Measurements from ENCODE around the gene MPRIP. TPM values are rescaled to one million over a fixed set of nuclear protein-coding genes. Genes with fewer than 3 reads are reported as not detected.
A peak's percentile ranks its signal among the peaks of the same experiment; 100 is the strongest.

MPRIP gene
- total RNA-seq, 4 donors from 2014 or later: 65.7 to 168 (median 147) TPM

DNA sequence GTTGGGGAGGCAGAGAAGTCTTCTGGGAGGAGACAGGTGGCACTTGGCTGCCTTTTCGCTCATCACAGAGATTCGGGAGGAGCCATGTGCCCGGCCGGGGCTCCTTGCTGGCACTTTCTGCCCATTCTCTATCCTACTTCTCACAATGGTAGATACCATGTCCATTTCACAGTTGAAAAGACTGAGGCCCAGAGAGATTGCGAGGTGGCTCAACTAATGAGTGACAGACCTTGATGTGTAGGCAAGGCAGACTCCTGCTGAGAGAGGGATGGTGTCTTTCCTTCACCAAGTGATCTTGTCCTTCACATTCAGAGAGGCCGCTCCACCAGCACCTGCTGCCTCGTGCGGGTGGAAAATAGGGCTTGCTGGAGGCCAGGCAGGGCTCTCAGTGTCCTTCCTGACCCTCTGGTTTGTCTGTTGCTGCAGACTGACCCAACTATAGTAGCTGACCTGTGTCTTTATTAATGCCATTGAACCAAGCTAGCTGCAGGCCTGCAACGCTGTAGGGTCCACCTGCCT is 42.1 kb downstream of the MPRIP start:
- H3K27ac ChIP-seq: no peak overlapping the region
- peaks cover 0 to 78% (median 6%) of the 10 kb centered on the region in 3 donors for H3K36me3 ChIP-seq
- no peaks in the 10 kb centered on the region for H3K9me3 ChIP-seq
- no peaks in the 10 kb centered on the region for H3K27me3 ChIP-seq
- intact Hi-C loops (cut with DNase I): no loop called here
- peaks cover 6 to 59% (median 21%) of the 10 kb centered on the region in 3 donors for H3K4me1 ChIP-seq
- no peak for DNase-seq
- WGBS, 2 donors: 96 to 100% methylated on average over 6 to 7 of the region's 9 CpGs
- TF ChIP-seq, protein P1, sequence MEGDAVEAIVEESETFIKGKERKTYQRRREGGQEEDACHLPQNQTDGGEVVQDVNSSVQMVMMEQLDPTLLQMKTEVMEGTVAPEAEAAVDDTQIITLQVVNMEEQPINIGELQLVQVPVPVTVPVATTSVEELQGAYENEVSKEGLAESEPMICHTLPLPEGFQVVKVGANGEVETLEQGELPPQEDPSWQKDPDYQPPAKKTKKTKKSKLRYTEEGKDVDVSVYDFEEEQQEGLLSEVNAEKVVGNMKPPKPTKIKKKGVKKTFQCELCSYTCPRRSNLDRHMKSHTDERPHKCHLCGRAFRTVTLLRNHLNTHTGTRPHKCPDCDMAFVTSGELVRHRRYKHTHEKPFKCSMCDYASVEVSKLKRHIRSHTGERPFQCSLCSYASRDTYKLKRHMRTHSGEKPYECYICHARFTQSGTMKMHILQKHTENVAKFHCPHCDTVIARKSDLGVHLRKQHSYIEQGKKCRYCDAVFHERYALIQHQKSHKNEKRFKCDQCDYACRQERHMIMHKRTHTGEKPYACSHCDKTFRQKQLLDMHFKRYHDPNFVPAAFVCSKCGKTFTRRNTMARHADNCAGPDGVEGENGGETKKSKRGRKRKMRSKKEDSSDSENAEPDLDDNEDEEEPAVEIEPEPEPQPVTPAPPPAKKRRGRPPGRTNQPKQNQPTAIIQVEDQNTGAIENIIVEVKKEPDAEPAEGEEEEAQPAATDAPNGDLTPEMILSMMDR (IDR thresholded peaks at IDR 0.05): no peak
- TF ChIP-seq POLR2A (IDR thresholded peaks at IDR 0.05): no peak
- no peak overlapping the region for H3K4me3 ChIP-seq

DNA sequence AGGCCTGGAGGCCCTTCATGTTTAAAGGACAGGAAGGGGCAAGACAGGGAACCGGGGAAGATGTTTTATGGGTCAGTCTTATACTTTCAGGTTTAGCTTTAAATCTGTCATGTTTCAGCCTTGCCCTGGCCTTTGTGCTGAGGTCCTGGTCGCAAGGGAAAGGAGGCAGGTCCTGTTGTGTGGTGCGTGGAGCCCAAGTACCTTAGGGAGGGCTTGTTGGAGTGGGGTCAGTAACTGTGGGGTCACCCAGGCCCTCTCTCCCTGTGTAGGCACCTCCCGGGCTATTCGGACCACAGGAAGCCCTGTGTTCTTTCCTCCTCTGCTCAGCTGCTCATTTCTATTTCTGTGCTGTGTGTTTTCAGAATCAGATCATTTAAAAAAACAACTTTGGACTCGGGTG is 42.7 kb downstream of the MPRIP start:
- Histone ChIP-seq H3K9me3 (no peaks in the 10 kb centered on the region), H3K27me3 (no peaks in the 10 kb centered on the region), H3K4me1 (peaks cover 3 to 59% (median 15%) of the 10 kb centered on the region in 3 donors), H3K4me3 (no peak overlapping the region), H3K27ac (no peak overlapping the region), H3K36me3 (peaks cover 0 to 78% (median 6%) of the 10 kb centered on the region in 3 donors)
- no peak for DNase-seq
- TF ChIP-seq, protein P1 (IDR thresholded peaks at IDR 0.05): no peak
- TF ChIP-seq POLR2A (IDR thresholded peaks at IDR 0.05): no peak
- intact Hi-C loops (cut with DNase I): no loop called here
- whole genome bisulfite sequencing, 2 donors: 74 to 76% methylated on average over 5 of the region's 6 CpGs

DNA sequence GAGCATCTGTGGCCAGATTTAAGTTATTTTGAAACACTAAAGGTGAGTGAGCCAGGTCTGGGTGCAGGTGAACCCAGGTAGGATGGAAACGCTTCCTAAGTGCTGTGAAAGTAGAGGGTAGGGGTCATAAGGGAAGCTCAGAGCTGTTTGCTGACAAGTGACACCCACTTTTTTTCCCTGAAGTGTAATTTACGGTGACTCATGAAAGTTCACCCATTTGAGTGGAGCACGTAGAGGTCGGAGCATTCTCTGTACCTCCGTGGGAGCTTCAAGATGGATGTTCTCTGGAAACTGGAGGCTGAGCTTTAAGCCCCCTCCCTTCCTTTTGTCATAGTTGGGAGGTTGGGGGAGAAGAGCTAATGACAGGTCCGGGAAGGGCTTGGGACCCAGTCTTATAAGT is 44.3 kb downstream of the MPRIP start:
- TF ChIP-seq, protein P1 (IDR thresholded peaks at IDR 0.05): no peak
- no peak for TF ChIP-seq POLR2A (IDR thresholded peaks at IDR 0.05)
- Histone ChIP-seq H3K27ac (no peak overlapping the region), H3K4me1 (peaks cover 14 to 59% (median 14%) of the 10 kb centered on the region in 3 donors)

DNA sequence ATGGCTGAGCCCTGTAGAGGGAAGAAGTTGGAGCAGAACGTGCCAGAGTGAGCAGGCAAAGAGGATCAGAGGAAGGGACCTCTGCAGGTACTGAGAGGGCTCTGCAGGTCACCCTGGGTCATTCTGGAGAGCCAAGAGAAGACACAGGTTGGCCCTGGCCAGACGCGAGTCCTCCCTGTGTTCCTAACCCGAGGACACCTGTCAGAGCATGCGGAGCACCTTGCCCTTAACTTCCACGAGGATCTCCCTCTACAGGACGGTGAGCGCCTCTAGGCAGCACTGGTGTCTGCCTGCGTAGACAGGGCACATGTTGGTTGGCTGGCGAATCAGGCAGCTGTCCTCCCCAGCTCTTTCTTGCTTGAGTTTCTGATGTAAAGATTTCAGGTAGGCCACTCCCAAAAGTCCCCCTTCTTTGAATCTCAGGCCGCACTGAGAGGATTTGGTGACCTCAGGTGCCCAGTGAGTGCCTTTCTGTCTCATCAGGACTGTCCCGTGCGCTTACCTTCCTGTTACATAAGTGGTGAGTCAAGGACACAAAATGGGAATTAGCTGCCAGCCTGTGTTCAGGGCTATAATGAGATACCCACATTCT is 45.3 kb downstream of the MPRIP start:
- Histone ChIP-seq H3K4me3 (no peak overlapping the region), H3K27ac (peak overlapping the region in 2 of 4 donors; percentile 16 to 30), H3K9me3 (no peaks in the 10 kb centered on the region), H3K36me3 (peaks cover 0 to 81% (median 6%) of the 10 kb centered on the region in 3 donors), H3K27me3 (no peaks in the 10 kb centered on the region), H3K4me1 (peaks cover 14 to 64% (median 16%) of the 10 kb centered on the region in 3 donors)
- DNase-seq: no peak
- WGBS, 2 donors: 69 to 76% methylated on average over 6 to 9 of the region's 13 CpGs
- intact Hi-C loops (cut with DNase I): no loop called here
- TF ChIP-seq POLR2A (IDR thresholded peaks at IDR 0.05): no peak
- TF ChIP-seq, protein P1 (IDR thresholded peaks at IDR 0.05): no peak

More for the DNA sequence above, 44.3 kb downstream of the MPRIP start:
- Histone ChIP-seq H3K27me3 (no peaks in the 10 kb centered on the region), H3K9me3 (no peaks in the 10 kb centered on the region), H3K4me3 (no peak overlapping the region), H3K36me3 (peaks cover 0 to 82% (median 6%) of the 10 kb centered on the region in 3 donors)
- no peak for DNase-seq
- WGBS, 2 donors: 88 to 94% methylated on average over 4 to 5 of the region's 6 CpGs
- intact Hi-C loops (cut with DNase I): no loop called here

DNA sequence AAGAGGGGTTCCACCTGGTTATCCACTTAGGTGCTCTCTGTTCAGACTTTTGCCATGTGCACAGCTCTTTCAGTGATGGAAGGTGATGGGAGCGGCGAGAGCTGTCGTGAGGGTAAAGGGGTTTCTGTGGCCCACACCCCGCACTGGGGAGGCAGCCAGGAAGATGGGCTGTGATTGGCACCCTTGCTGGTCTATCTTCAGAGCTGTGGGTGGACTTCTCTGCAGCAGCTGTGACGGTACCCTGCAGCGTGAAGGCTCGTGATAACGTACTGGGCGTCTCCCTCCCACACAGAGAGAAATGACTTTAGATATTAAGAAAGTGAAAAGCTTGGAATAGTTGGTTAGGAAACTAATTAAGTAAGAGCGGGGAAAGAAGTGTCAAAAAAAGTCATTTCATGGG is 45.8 kb downstream of the MPRIP start:
- intact Hi-C loops (cut with DNase I): no loop called here
- Histone ChIP-seq H3K27ac (peak overlapping the region in 1 of 4 donors; percentile 16), H3K27me3 (no peaks in the 10 kb centered on the region), H3K9me3 (no peaks in the 10 kb centered on the region), H3K4me3 (no peak overlapping the region), H3K36me3 (peaks cover 0 to 75% (median 6%) of the 10 kb centered on the region in 3 donors), H3K4me1 (peaks cover 14 to 69% (median 18%) of the 10 kb centered on the region in 3 donors)
- DNase-seq: no peak
- WGBS, 2 donors: 57 to 78% methylated on average over 7 to 10 of the region's 10 CpGs
- TF ChIP-seq, protein P1 (IDR thresholded peaks at IDR 0.05): no peak
- no peak for TF ChIP-seq POLR2A (IDR thresholded peaks at IDR 0.05)

Measured in esophagus squamous epithelium (tissue), 5 donors.